GM10248 (cell line): ENCODE data around the gene TMEM45B.
"Not testable (repeated sequence)": the region's sequence is repeated elsewhere in the genome, so short reads cannot be mapped to it uniquely, and the experiment has no call there.

Source experiments
- CTCF ChIA-PET: fragments of 300-600 bp; sonication (Branson Sonifier 250); formaldehyde crosslinking; extraction: SDS; loops from one replicate; lab custom pipeline; 2021; ENCODE audit warnings: antibody characterized with exemption; lab: Yijun Ruan, JAX
- POLR2A ChIA-PET: fragments of 350-650 bp; sonication (Branson Sonifier 250); formaldehyde crosslinking; extraction: SDS; loops from one replicate; lab custom pipeline; 2020; ENCODE audit warnings: antibody characterized with exemption; lab: Yijun Ruan, JAX
- DNase-seq: peaks from one replicate; pipeline ENCODE4 v3.0.0; 2012; ENCODE audit errors: extremely low spot score
- TF ChIP-seq, protein P1 (sequence below): IDR thresholded peaks from 2 replicates; pipeline ENCODE4 v1.5.1; 2012; ENCODE audit warnings: mild to moderate bottlenecking, low read depth; ENCODE audit errors: extremely low read depth, missing control alignments, control extremely low read depth

TMEM45B gene

DNA sequence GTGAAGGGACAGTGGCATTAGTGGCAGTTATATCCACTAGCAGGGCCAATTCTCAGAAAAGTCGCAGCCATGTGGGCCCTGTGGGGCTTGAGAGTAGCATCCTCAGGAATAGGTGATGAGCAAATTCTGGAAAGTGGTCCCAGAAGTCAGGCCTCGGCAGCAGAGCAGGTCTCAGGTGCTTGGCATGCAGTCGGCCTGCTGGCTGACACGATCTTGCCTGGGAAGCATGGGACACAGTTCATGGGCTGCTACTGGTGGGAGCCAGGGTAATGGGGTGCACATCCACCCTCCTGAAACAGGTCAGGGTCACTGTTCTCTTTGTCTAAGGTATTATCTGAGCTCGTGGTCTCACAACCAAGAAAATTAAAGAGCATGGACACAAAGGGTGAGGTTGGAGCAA, 36.8 kb upstream of the TMEM45B start:
- TF ChIP-seq, protein P1, sequence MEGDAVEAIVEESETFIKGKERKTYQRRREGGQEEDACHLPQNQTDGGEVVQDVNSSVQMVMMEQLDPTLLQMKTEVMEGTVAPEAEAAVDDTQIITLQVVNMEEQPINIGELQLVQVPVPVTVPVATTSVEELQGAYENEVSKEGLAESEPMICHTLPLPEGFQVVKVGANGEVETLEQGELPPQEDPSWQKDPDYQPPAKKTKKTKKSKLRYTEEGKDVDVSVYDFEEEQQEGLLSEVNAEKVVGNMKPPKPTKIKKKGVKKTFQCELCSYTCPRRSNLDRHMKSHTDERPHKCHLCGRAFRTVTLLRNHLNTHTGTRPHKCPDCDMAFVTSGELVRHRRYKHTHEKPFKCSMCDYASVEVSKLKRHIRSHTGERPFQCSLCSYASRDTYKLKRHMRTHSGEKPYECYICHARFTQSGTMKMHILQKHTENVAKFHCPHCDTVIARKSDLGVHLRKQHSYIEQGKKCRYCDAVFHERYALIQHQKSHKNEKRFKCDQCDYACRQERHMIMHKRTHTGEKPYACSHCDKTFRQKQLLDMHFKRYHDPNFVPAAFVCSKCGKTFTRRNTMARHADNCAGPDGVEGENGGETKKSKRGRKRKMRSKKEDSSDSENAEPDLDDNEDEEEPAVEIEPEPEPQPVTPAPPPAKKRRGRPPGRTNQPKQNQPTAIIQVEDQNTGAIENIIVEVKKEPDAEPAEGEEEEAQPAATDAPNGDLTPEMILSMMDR = no peak
- ChIA-PET POLR2A (no interaction called here), CTCF (interaction anchor here (1.0 to 1.2 kb wide), 2 partner anchors 9 to 28 kb away, joined by 3 read pairs; no protein-coding TSS in a partner anchor)
- DNase-seq = no peak

DNA sequence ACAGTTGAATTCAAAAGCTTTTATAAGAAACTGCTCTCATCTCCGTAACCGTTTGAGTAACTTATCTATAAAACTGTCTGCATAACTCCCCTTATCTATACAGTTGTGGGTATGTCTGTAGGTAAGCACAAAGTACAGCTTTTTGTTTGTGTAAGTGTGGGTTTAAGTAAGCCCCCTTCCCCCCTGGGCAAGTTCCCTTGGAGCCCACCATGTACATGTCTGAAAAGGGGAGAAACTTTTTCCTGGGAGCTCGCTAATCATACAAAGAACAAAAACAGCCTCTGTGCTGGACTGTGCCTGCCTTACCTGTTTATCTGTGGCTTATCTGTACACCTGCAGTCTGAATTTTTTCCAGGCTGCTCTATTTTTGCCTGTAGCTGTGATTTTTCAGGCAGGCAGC, 36.3 kb upstream of the TMEM45B start:
- POLR2A ChIA-PET = no interaction called here
- DNase-seq = no peak
- TF ChIP-seq, protein P1 = no peak
- CTCF ChIA-PET = interaction anchor here (1.0 to 1.2 kb wide), 2 partner anchors 9 to 29 kb away, joined by 3 read pairs; no protein-coding TSS in a partner anchor

DNA sequence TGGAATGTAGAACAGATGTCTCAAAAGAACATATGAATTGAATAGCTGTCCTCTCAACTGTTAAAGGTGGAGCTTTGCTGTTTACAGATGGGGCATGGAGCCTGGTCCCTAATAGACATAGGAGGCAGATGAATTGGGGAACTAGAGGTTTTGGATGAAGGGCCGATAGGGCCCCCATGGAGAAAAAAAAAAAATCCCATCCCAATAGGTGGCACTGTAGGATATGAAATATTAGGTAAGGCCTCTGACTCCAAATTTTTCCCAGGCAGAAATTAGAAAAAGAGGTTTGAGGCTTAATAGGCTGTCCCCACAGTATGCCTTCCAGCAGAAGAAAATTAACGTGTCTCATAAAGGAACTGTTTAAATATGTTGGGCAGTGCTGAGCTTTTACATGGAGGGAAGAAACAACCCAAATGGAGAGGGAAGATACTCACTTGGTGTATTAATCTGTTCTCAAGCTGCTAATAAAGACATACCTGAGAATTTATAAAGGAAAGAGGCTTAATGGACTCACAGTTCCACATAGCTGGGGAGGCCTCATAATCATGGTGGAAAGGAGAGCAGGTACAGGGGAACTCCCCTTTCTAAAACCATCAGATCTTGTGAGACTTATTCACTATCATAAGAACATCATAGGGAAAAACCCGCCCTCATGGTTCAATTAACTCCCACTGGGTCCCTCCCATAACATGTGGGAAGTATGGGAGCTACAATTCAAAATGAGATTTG, 30.1 kb upstream of the TMEM45B start:
- DNase-seq = no peak
- POLR2A ChIA-PET = no interaction called here
- TF ChIP-seq, protein P1 = no peak
- CTCF ChIA-PET = no interaction called here

DNA sequence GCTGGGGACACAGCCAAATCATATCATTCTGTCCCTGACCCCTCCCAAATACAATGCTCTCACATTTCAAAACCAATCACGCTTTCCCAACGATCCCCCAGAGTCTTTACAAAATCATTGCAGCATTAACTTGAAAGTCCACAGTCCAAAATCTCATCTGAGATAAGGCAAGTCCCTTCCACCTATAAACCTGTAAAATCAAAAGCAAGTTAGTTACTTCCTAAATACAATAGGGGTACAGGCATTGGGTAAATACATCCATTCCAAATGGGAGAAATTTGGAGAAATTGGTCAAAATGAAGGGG, 29.6 kb upstream of the TMEM45B start:
- POLR2A ChIA-PET, CTCF ChIA-PET, DNase-seq: not testable (repeated sequence)

DNA sequence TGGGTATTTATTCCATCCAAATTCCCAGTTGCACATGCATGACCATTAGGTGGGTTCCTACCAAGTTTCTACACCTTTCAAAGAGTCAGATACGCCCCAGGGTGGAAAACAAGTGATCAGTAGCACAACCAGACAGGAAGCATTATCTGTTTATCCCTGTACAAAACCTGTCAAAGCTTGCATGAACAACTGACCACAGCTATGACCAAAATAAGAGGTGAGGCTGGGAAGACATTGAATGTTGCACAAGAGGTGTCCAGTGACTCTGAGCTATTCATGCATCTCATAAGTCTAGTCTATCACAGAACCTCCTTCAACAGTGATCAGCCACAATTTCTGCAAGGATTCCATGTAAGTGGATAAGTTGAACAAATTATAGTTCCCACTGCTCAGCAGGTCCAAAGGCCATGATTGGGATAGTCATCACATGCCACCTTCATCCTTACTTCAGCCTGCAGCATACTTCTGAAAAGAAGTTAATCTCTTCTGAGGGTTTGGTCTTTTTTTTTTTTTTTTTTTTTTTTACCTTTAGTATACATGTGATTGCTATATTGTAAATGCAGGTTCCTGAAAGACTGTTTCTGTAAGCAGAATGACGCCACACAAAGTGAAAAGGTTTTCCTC, 28.0 kb upstream of the TMEM45B start:
- ChIA-PET POLR2A (no interaction called here), CTCF (interaction anchor here (1.0 kb wide), 1 partner anchor 11 kb away, joined by 3 read pairs; no protein-coding TSS in a partner anchor)
- TF ChIP-seq, protein P1 = no peak
- DNase-seq = no peak

DNA sequence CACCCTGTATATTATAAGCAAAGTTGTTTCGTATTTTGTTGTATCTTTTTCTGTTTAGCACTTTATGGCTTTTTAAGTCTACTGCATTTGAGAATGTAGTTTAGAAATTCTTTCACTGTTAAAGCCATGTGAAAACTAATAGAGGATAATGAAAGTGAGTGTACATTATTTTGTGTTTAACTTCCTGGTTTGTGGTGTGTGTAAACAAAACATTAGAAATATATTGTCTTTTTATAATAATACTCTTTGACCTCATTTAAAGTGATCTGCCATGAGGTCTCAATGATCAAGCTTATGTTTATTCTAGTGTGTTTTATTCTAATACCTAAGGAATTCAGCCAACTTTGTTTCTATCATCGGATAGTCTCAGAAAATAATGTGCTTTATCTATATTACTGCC, 27.4 kb upstream of the TMEM45B start:
- CTCF ChIA-PET = interaction anchor here (1.0 kb wide), 1 partner anchor 11 kb away, joined by 3 read pairs; no protein-coding TSS in a partner anchor
- POLR2A ChIA-PET = no interaction called here
- TF ChIP-seq, protein P1 = no peak
- DNase-seq = no peak

DNA sequence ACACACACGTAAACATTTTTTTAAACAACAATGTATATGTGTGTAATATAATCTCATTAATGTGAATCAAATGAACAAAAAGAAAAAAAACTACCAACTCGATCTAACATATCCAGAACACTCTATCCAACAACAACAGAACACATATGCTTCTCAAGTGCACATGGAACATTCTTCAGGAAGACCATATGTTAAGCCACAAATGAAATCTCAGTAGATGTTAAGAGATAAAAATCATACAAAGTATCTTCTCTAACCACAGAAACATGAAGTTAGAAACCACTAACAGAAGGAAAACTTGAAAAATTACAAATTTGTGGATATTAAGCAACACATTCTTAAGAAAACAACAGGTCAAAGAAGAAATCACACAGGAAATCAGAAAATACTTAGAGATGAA, 25.5 kb upstream of the TMEM45B start:
- ChIA-PET POLR2A (no interaction called here), CTCF (no interaction called here)
- DNase-seq = no peak
- TF ChIP-seq, protein P1 = no peak
